OCI-LY3 (cell line): ENCODE data around the gene TMEM11.

Experiments
- CTCF ChIP-seq: fragments of 200-600, 300-600 bp; sonication (generic); IDR thresholded peaks from 2 replicates; pipeline ENCODE4 v1.5.1; 2014; ENCODE audit warnings: antibody characterized with exemption, low read length, low read depth
- EZH2phosphoT487 ChIP-seq: fragments of 200-600 bp; shearing (Covaris generic); IDR thresholded peaks from 2 replicates; pipeline ENCODE4 v1.6.1; 2018; ENCODE audit warnings: antibody characterized with exemption, mixed run types, low read depth

GRCh38 chr17:21233581-21234347 is 19.8 kb upstream of the TMEM11 start:
- no peak for TF ChIP-seq CTCF
- TF ChIP-seq EZH2phosphoT487 = no peak
